ENCODE results near the gene TAB2.

Gene TAB2

DNA sequence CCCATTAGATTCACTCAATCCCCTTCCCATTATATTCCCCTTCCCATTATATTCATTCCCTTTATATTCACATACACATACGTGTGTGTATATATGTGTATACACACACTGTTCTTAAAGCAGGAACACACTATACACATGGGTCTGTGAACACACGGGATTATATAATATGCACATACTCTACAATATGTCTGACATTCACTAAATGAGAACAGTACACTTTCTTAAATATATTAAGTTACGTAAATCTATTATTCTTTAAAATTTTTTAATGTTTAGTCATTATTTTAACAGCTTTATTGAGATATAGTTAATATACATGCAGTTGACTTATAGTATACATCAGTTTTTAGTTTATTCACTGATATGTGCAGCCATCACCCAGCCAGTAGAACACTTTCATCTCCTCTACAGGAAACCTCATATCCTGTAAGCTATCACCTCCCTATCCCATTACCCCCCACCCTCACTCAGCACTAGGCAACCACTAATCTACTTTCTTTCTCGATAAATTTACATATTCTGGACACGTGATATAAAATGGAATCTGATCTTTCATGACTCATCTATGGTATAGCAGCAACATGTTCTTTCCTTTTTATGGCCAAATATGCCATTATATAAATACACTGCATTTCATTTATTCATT is 68.6 kb downstream of the TAB2 start:
- Histone ChIP-seq H3K36me3 (replicated peaks) (peaks cover 19% of the 10 kb centered on the region), H3K4me3 (ENCODE audit: low read depth, low read length) (no peak overlapping the region), H3K27me3 (replicated peaks) (no peaks in the 10 kb centered on the region), H3K27ac (no peak overlapping the region)
- TF ChIP-seq, protein P1, sequence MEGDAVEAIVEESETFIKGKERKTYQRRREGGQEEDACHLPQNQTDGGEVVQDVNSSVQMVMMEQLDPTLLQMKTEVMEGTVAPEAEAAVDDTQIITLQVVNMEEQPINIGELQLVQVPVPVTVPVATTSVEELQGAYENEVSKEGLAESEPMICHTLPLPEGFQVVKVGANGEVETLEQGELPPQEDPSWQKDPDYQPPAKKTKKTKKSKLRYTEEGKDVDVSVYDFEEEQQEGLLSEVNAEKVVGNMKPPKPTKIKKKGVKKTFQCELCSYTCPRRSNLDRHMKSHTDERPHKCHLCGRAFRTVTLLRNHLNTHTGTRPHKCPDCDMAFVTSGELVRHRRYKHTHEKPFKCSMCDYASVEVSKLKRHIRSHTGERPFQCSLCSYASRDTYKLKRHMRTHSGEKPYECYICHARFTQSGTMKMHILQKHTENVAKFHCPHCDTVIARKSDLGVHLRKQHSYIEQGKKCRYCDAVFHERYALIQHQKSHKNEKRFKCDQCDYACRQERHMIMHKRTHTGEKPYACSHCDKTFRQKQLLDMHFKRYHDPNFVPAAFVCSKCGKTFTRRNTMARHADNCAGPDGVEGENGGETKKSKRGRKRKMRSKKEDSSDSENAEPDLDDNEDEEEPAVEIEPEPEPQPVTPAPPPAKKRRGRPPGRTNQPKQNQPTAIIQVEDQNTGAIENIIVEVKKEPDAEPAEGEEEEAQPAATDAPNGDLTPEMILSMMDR (IDR thresholded peaks at IDR 0.05; ENCODE audit: low read depth, low read length, missing control alignments): no peak
- DNase-seq: no peak
- in situ Hi-C loops (cut with HindIII; ENCODE audit: low pct_ligation_motif_present, low sequenced_read_pairs): no loop called here

DNA sequence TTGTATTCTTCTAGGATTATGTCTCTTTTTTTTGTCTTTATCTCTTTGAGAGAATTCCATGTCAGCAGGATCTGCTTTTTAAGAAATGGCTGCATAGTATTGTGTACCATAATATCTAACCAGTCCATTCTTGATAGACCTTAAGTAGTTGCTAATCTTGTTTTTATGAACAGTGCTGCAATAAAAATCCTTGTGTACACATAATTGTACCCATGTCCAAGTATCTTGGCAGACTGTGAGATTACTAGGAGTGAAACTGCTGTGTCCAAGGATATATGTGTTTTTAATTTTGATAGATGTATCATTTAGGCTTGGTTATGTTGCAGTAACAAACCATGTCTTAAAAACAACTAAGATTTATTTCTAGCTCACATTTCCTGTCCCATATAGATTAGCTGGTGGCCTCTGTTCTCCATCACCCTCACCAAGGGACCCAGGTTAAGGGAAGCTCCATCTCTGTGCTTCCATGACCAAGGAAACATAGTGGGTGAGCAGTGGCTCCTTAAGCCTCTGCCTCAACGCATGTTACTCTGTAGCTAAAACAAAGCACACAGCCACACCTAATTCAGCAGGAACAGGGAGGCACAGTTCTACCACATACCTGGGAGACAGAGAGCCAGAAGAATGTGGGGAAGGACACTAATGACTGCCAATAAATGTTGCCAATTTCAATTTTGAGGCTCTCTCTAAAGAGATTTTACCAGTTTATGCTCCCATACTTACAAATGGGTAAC is 70.4 kb downstream of the TAB2 start:
- TF ChIP-seq, protein P1 (IDR thresholded peaks at IDR 0.05; ENCODE audit: low read depth, low read length, missing control alignments): no peak
- H3K27me3 ChIP-seq (replicated peaks): no peaks in the 10 kb centered on the region
- no peak overlapping the region for H3K27ac ChIP-seq
- no peak for DNase-seq
- H3K4me3 ChIP-seq (ENCODE audit: low read depth, low read length): no peak overlapping the region
- H3K36me3 ChIP-seq (replicated peaks): peaks cover 15% of the 10 kb centered on the region
- in situ Hi-C loops (cut with HindIII; ENCODE audit: low pct_ligation_motif_present, low sequenced_read_pairs): no loop called here

DNA sequence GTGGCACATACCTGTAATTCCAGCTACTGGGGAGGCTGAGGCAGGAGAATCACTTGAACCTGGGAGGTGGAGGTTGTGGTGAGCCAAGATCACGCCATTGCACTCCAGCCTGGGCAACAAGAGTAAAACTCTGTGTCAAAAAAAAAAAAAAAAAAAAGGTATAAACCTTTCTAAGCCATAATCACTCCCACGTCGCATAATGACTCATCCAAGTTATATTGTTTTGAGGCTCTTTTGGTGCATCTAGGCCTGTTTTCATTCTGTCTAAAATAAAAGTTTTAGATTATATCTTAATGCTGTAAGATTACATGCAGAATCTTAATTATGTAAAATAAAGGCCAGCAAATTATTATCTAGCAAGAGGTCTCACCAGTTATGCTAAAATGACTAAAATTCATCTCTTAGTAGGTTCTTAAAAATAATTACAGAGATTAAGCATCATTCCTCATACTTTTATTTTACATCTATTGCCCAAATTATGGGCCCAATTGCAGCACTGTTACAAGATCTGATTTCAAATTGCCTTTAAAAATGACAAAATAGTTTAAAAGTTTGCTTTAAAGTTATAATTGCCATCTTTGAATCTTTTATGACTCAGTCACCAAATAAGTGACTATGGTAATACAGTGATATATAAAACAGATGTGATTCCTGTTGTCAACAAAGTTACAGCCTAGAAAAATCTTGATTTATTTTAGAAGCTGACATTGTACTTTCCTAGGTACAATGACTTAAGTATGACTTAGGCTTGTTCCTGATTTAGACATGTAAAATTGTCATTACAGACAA is 72.2 kb downstream of the TAB2 start:
- Histone ChIP-seq H3K4me3 (ENCODE audit: low read depth, low read length) (no peak overlapping the region), H3K27ac (no peak overlapping the region), H3K36me3 (replicated peaks) (peaks cover 10% of the 10 kb centered on the region), H3K27me3 (replicated peaks) (no peaks in the 10 kb centered on the region)
- in situ Hi-C loops (cut with HindIII; ENCODE audit: low pct_ligation_motif_present, low sequenced_read_pairs): no loop called here
- TF ChIP-seq, protein P1 (IDR thresholded peaks at IDR 0.05; ENCODE audit: low read depth, low read length, missing control alignments): no peak
- DNase-seq: no peak

DNA sequence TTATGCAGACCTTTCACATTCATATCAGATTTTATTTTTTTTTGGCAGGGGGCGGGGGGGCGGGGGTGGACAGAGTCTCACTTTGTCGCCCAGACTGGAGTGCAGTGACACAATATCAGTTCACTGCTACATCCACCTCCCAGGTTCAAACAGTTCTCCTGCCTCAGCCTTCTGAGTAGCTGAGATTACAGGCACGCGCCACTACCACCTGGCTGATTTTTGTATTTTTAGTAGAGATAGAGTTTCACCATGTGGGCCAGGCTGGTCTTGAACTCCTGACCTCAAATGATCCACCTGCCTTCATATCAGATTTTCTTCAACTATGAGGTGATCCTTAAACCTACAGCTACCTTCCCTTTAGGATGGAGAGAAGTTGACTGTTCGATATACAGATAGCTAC is 74.6 kb downstream of the TAB2 start:
- in situ Hi-C loops (cut with HindIII; ENCODE audit: low pct_ligation_motif_present, low sequenced_read_pairs): no loop called here
- no peaks in the 10 kb centered on the region for H3K27me3 ChIP-seq (replicated peaks)
- peaks cover 3% of the 10 kb centered on the region for H3K36me3 ChIP-seq (replicated peaks)
- DNase-seq: no peak
- no peak overlapping the region for H3K27ac ChIP-seq
- H3K4me3 ChIP-seq (ENCODE audit: low read depth, low read length): no peak overlapping the region
- TF ChIP-seq, protein P1 (IDR thresholded peaks at IDR 0.05; ENCODE audit: low read depth, low read length, missing control alignments): no peak

DNA sequence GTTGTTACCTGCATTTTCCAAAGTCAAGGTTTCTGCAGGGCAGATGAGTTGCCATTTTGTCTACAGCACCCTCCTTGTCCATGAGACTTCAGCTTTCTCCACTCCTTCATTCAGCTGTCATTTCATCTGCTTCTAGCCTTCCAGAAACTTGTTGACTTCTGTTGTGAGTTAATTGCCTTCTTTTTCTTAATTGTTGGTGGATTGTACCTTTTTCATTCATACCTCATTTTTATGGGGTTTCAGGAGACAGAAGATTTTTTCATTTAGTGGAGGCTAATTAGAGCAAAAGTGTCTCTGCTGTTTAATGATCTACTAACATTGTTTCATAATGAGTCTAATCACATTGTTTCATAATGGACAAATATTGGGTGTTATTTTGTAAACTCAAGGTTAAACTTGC is 75.0 kb downstream of the TAB2 start:
- Histone ChIP-seq H3K36me3 (replicated peaks) (peaks cover 3% of the 10 kb centered on the region), H3K27me3 (replicated peaks) (no peaks in the 10 kb centered on the region), H3K27ac (no peak overlapping the region), H3K4me3 (ENCODE audit: low read depth, low read length) (no peak overlapping the region)
- in situ Hi-C loops (cut with HindIII; ENCODE audit: low pct_ligation_motif_present, low sequenced_read_pairs): no loop called here
- no peak for DNase-seq
- TF ChIP-seq, protein P1 (IDR thresholded peaks at IDR 0.05; ENCODE audit: low read depth, low read length, missing control alignments): no peak
